ENCODE data around the gene NYAP2.

DNA sequence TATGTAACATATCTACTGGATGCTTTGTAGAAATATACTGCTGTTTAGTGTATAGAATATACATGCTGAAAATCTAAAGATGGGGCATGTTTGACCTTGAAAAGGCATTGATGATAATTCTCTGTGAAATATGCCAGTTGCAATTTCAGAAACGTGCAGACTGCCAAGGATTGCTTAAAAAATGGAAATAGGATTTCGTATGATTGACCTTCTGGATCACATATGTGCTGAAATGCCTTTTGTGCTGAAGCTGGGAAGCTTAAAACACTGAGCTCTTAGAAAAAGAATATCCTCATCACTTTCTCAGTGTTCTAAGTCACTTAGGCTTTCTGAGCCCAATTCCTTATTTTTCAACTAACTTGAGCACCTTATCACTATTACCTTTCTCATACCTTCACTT is 14.3 kb downstream of the NYAP2 start:
- TF ChIP-seq ZBTB7A (IDR thresholded peaks at IDR 0.05; ENCODE audit: low read depth), result no peak
- TF ChIP-seq EP300 (IDR thresholded peaks at IDR 0.05; ENCODE audit: borderline replicate concordance), result no peak
- TF ChIP-seq TEAD4 (IDR thresholded peaks at IDR 0.05), result no peak
- TF ChIP-seq, protein P1, sequence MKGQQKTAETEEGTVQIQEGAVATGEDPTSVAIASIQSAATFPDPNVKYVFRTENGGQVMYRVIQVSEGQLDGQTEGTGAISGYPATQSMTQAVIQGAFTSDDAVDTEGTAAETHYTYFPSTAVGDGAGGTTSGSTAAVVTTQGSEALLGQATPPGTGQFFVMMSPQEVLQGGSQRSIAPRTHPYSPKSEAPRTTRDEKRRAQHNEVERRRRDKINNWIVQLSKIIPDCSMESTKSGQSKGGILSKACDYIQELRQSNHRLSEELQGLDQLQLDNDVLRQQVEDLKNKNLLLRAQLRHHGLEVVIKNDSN (IDR thresholded peaks at IDR 0.05), result no peak
- no peak for TF ChIP-seq EGR1 (IDR thresholded peaks at IDR 0.05)

All from Ishikawa (cell line).